ENCODE measurements around the gene METRN. TPM values are rescaled to one million over a fixed set of nuclear protein-coding genes. Genes with fewer than 3 reads are reported as not detected.

Gene METRN
- total RNA-seq, 1 donor from 2014 or later: 6.7 TPM

GRCh38 chr16:727291-727977 is 12.5 kb downstream of the METRN start:
- ChIA-PET CTCF (interaction anchor here (1.0 to 2.0 kb wide), 2 partner anchors 13 to 15 kb away, joined by 3 to 4 read pairs; partner anchors contain the start of gene METRN), POLR2A (interaction anchor here (0.5 to 3.2 kb wide), 8 partner anchors 10 to 61 kb away, joined by 3 to 11 read pairs (median 4); partner anchors contain the start of genes CHTF18, CIAO3, METRN and RPUSD1)
- H3K27me3 Mint-ChIP-seq: no peaks in the 10 kb centered on the region
- peaks cover 4% of the 10 kb centered on the region for H3K4me1 Mint-ChIP-seq
- DNase-seq: peak; percentile 61
- peaks cover 8% of the 10 kb centered on the region for H3K36me3 Mint-ChIP-seq (ENCODE audit: low read depth)
- H3K4me3 Mint-ChIP-seq: peak overlapping the region; percentile 58
- ATAC-seq (ENCODE audit: low read depth): no peak
- intact Hi-C loops (cut with micrococcal nuclease): no loop called here
- H3K9me3 Mint-ChIP-seq: no peaks in the 10 kb centered on the region
- no peak for TF ChIP-seq CTCF (IDR thresholded peaks at IDR 0.05)
- H3K27ac Mint-ChIP-seq: no peak overlapping the region

GRCh38 chr16:728131-728889 is 13.4 kb downstream of the METRN start:
- Mint-ChIP-seq H3K36me3 (ENCODE audit: low read depth) (peaks cover 14% of the 10 kb centered on the region), H3K27me3 (no peaks in the 10 kb centered on the region), H3K4me3 (peak overlapping the region; percentile 69), H3K4me1 (peaks cover 4% of the 10 kb centered on the region), H3K9me3 (no peaks in the 10 kb centered on the region), H3K27ac (no peak overlapping the region)
- POLR2A ChIA-PET: interaction anchor here (0.5 to 3.2 kb wide), 9 partner anchors 8 to 60 kb away, joined by 3 to 11 read pairs (median 5); partner anchors contain the start of genes CHTF18, CIAO3, METRN and RPUSD1
- TF ChIP-seq CTCF (IDR thresholded peaks at IDR 0.05): no peak
- CTCF ChIA-PET: interaction anchor here (1.0 kb wide), 1 partner anchor 13 kb away, joined by 3 read pairs; the partner anchor contains the start of gene METRN
- intact Hi-C loops (cut with micrococcal nuclease): loop anchor here (1.0 kb wide), 1 partner anchor 13 kb away; no protein-coding TSS in a partner anchor
- DNase-seq: peak; percentile 71
- peak; percentile 66 for ATAC-seq (ENCODE audit: low read depth)

- ChIA-PET CTCF (interaction anchor here (1.4 kb wide), 1 partner anchor 17 kb away, joined by 4 read pairs; no protein-coding TSS in a partner anchor), POLR2A (interaction anchor here (1.0 to 3.2 kb wide), 4 partner anchors 8 to 39 kb away, joined by 3 to 11 read pairs (median 8); partner anchors contain the start of genes ANTKMT and WDR24)
- intact Hi-C loops (cut with micrococcal nuclease): loop anchor here (1.0 kb wide), 1 partner anchor 12 kb away; no protein-coding TSS in a partner anchor
- no peak for DNase-seq
- Mint-ChIP-seq H3K27ac (no peak overlapping the region), H3K4me3 (peak overlapping the region; percentile 69), H3K36me3 (ENCODE audit: low read depth) (peaks cover 16% of the 10 kb centered on the region), H3K9me3 (no peaks in the 10 kb centered on the region), H3K4me1 (peaks cover 2% of the 10 kb centered on the region), H3K27me3 (no peaks in the 10 kb centered on the region)
- no peak for ATAC-seq (ENCODE audit: low read depth)
- no peak for TF ChIP-seq CTCF (IDR thresholded peaks at IDR 0.05)
Observed at GRCh38 chr16:728890-729744, 14.2 kb downstream of the METRN start.

GRCh38 chr16:729768-730665 is 15.1 kb downstream of the METRN start:
- no peak for TF ChIP-seq CTCF (IDR thresholded peaks at IDR 0.05)
- no peak overlapping the region for H3K27ac Mint-ChIP-seq

More at GRCh38 chr16:729768-730665, 15.1 kb downstream of the METRN start:
- intact Hi-C loops (cut with micrococcal nuclease): no loop called here
- Mint-ChIP-seq H3K27me3 (no peaks in the 10 kb centered on the region), H3K36me3 (ENCODE audit: low read depth) (peaks cover 23% of the 10 kb centered on the region), H3K9me3 (no peaks in the 10 kb centered on the region), H3K4me1 (peaks cover 2% of the 10 kb centered on the region), H3K4me3 (no peak overlapping the region)
- ChIA-PET POLR2A (interaction anchor here (1.0 to 2.4 kb wide), 2 partner anchors 9 to 14 kb away, joined by 3 to 10 read pairs; partner anchors contain the start of gene ANTKMT), CTCF (interaction anchor here (1.4 kb wide), 1 partner anchor 18 kb away, joined by 4 read pairs; no protein-coding TSS in a partner anchor)
- DNase-seq (no peak), ATAC-seq (ENCODE audit: low read depth) (no peak)

All from activated B cell treated with CpG ODN at 0.5 μM for 24 hours (primary cell).